ENCODE measurements around the gene EYS.

Gene EYS

DNA sequence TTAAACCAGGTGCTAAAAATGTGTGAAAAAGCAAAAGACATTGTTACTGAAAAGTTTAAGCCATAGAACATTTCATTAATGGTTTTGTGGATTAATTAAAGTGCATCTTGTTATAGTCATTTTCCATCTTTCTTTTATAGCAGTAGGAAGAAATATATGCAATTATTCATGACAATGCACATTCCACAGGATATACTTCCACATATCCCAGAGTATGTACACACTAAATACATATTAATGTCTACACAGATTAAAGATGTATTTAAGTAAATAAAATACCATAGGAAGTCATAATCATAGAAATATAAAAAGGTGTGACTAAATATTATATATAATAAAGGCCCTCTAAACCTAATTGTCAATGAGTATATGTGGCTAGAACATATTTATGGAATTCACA lies 1492.7 kb downstream of the EYS start:
- DNase-seq (ENCODE audit: low read depth in 1 of 2, low spot score in 1 of 2), result no peak

DNA sequence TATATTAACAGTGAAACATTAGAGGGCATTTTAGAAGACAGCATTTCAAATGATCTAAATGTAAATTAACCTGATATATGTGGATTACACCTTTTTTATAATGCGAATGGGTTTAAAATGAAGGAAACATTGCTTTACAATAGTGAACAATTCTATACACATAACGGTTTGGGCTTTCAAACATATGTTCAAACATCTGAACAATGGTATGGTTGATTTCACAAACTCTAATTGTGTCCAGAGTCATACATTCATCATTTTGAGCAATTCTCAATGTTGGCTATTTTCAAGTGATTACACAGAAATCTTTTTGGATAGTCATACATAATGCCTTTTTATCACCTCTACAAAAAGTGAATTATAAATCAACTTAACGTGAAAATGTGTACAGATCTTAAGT lies 1493.3 kb downstream of the EYS start:
- DNase-seq (ENCODE audit: low read depth in 1 of 2, low spot score in 1 of 2), result no peak

DNA sequence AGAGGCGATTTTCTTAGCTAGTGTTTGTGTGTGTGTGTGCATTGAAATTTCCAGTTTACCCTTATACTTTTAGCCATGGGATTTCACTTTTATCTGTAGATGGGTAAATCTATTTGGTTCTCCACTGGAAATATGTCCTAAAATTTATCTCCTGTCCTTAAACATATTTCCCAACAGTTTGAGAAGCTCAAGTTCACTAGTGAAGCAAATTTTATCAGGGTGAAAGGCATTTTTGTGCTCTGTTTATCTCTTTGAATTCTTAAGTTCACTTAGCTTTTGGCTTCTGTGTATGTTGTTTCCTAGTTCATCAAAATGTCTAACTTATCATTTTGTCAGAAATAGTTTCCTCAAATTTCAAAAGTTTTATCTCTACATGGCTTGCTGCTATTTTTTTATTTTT lies 1509.8 kb downstream of the EYS start:
- no peak for DNase-seq (ENCODE audit: low read depth in 1 of 2, low spot score in 1 of 2)

DNA sequence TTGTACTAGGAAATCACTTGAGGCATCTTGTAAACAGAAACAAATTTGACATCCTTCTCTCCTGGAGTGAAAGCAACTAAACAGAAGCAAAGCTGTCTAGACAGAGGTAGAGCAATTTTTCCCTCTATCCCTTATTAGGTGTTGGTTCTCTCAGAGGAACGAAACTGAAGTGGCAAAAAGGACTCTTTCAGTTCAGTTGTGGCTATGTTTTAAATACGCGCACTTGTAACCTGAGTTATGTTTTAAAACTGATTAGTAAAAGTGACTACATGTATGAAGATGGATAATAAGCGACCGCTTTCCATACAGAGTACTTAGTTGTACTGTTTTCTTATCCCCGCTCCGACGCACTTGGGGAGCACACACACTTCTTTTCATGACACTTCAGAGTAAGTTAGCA lies 1520.4 kb downstream of the EYS start:
- DNase-seq (ENCODE audit: low read depth in 1 of 2, low spot score in 1 of 2), result no peak

DNA sequence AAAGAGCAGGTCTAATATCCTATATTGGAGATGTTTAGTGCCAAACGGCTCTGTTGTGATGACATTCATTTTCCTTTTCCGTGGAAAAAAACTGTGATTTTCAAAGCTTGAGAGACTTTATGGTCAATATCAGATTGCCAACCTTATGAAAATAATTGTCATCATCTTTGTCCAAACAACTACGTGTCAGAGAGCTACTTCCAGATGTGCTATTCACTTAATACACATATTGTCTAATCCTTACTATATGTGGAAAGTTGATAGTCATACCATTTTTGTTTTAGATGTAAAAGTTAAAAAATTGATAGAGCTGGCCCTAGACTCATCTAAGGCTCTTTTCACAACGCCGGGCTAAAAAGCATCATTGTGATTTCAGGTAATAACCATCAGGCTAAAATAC lies 1521.4 kb downstream of the EYS start:
- no peak for DNase-seq (ENCODE audit: low read depth in 1 of 2, low spot score in 1 of 2)

DNA sequence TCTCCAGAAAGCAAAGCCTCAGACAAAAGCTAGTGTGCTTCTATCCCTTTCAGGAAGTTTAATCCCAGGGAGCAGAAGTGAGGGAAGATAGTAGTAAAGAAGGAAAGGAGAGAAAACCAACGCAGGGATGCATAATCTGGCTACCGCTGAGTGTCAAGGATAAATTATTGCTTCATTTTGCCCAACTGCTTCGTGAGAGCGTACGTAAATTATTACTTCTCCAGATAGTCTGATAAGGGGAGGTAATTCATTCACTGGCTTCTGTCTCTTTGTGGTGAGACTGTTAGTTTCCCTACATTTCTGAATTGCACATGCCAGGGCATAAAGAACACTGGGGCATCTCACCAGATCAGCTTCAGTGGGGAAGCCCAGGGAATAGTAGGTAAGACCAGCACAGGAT lies 1531.7 kb downstream of the EYS start:
- DNase-seq (ENCODE audit: low read depth in 1 of 2, low spot score in 1 of 2), result no peak

DNA sequence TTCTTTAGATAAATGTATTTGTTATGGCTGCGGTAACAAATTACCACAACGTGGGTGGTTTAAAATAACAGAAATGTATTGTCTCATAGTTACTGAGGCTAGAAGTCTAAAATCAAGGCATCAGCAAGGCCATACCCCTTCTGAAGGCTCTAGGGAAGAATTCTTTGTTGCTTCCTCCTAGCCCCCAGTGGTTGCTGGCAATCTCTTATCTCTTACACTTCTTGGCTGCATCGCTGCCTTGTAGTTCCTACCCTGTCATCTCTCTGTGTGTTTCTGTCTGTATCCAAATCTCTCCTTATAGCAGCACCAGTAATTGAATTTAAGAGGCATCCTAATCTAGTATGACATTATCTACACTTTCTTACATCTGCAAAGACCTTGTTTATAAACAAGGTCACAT lies 1536.7 kb downstream of the EYS start:
- DNase-seq (ENCODE audit: low read depth in 1 of 2, low spot score in 1 of 2), result no peak

DNA sequence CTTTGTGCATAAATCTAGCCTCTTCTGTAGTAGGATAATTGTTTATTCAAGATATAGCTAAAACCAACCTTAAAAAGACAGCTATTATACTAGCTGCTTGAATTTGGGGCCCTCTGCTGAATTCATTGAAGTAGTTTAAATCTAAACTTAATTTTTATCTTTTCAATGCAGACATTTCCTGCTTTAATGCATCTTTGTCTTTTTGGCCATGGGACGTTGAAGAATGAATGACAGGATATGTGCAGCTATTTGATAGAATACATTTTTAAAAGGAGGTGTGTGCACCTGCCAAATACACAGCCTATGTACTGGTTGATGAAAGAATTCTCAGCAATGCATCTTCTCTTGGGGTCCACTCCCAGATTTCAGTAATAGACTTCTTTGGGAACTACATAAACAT lies 1546.5 kb downstream of the EYS start:
- DNase-seq (ENCODE audit: low read depth in 1 of 2, low spot score in 1 of 2), result no peak

DNA sequence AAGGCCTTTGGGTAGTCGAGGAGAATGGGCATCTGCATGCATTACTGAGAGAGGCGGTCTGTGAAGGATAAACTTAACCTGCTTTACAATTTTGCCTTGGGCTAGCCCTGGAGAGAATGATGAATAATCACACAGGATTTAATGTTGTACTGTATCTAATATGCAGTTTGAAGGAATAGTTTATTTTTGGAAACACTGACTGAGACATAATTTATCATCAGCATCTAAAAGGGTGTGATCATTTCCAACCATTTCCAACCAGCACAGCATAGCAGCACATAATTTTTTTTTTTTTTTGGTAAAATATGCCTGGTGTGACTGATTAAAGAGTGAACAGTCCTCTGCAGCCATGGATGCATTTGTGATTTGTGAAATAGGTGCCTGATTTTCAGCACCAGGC lies 1552.0 kb downstream of the EYS start:
- no peak for DNase-seq (ENCODE audit: low read depth in 1 of 2, low spot score in 1 of 2)

DNA sequence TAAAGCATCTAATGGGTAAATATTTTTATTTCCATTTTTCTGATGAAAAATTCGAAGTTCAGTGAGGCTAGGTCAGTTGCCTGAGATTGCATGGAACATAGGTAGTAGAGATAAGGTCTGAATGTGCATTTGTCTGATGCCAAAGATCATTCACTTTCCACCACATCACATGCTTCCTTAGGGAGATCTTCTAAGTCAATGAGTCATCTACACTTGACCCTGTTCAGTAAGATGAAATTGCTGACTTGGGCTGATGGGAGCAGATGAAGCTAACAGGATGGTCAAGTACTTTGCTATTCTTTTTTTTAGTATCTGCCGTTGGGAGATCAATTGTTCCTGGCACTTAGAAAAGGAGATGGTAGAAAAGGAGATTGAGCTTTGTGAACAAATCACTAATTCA lies 1560.2 kb downstream of the EYS start:
- DNase-seq (ENCODE audit: low read depth in 1 of 2, low spot score in 1 of 2), result no peak

DNA sequence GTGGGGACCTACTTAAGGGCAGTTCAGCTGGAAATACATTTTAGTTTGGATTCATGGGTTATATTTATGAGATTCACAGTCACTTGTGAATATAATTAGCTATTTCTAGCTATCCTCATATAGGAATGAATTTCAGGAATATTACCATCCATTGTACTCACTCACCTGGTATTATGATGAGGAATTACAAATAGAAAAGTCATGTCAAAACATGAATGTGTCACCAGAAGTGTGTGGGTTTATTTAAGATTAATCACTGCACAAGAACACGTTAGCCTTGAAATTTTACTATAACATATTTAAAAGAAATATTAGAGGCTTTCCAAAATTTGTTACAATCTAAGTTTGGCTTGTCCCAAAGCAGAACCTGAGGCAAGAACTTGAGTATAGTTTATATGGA lies 1560.9 kb downstream of the EYS start:
- no peak for DNase-seq (ENCODE audit: low read depth in 1 of 2, low spot score in 1 of 2)

DNA sequence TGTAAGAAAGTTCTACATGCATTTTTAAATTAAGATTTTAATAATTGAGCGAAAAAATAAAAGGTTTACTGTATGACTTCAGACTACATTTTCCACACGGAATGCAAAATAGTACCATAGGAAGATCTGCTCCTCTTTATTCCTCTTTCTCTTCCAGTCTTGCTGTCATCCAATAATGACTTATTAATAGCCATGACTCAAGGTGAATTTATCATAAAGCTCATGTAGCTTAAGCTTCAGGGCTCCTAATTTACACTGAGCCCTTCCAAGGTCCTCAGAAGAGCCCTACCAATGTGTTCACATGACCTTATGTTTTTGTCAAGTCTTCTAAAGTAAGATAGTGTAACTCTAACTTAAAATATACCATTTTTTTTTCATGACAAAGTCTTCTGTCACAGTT lies 1561.4 kb downstream of the EYS start:
- no peak for DNase-seq (ENCODE audit: low read depth in 1 of 2, low spot score in 1 of 2)

DNA sequence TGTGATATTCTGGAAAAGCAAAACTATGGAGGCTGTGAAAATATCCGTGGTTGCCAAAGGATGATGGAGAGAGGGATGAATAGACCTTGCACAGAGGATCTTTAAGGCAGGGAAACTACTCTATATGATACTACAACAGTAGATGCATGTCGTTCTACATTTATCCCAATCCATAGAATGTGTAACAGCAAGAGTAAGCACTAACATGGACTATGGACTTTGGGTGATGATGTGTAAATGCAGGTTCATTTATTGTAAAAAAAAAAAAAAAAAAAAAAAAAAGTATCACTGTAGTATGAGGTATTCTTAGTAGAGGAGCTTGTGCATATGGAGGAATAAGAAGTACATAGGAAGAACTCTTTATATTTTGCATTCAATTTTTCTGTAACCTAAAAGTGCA lies 1563.9 kb downstream of the EYS start:
- DNase-seq (ENCODE audit: low read depth in 1 of 2, low spot score in 1 of 2), result no peak

DNA sequence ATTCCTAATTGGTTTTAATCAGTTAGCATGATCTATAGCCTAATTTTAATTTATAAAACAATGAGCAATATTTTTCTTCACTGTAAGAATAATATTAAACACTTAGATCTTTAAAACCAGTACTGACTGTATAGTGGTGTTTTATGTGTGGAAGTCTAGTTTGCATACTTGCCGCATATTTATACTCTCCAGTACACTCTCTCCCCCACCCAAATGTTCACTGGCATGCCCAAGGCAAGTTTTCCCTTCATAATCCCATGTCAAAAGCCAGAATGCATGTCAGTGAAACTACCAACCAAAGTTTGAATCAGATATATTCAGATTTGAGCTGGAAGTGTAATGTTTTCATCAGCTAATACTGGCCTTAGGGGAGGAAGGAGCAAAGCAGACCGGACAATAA lies 1565.3 kb downstream of the EYS start:
- no peak for DNase-seq (ENCODE audit: low read depth in 1 of 2, low spot score in 1 of 2)

DNA sequence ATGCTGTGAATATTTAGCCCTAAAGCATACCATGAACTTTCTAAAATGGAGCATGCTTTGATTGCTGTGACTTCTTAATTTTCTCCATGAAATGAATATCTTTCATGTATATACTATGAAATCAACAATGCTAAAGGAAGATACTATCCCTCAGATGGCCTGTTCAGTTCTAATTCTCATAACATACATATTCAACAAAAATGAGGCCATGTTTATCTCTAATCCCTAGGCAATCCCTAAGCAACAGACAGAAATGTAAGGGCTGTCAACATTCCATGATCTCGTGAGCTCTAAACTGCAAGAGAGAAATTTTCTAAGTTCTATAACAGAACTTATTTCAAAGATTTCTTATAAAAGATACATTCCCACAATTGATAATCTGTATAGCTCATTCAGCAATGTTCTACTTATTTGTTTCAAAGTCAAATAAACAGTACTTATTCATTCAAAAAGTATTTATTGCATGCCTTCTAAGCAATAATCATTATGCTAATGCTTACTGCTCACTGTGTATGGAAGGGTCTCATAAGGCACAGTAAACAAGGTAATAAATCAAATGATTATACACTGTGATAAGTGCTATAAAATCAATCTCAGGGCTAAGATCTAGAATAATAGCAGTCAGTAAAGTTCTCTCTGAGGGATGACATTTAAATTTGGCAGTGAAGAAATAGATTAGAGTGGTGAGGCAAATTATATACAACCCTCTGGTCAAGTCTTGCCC lies 1578.6 kb downstream of the EYS start:
- no peak for DNase-seq (ENCODE audit: low read depth in 1 of 2, low spot score in 1 of 2)

DNA sequence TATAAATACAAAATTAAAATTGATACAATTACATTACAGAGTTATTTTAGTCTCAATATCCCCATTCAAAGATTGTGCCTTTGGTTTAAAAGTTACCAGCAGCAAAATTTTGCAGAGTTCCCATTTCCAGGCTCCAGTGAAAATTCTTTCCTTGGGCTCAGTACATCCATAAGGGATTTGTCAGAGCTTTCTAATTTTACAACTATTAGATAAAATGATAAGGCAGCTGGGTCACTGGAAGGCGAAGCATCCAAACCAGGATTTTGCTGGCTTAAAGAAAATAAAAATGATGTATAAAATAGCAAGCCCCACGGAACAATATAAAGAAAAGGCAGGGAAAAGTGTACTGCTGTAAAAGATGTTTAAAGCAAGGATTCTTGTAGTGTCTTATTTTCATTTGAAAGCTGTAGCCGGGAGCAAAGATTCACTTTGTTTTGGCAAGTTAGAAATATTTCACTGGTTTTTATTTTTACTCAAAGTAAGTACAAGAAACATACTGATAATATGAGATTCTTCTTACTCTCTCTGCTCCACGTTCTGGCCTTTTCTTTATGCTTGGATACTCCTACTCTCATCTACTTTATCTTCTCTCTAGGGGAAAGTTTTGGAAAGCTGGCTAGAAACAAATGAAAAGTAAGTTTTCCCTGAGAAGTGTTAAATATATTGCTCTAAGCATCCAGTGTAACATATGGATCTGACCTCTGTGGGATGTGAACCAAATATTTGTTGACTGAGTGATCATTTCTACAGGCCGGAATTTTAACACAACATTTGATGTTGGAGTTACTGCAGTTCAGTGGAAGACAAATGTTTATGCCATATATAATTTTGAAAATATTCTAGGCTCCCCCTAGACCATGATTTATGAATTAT lies 1583.0 kb downstream of the EYS start:
- DNase-seq (ENCODE audit: low read depth in 1 of 2, low spot score in 1 of 2), result no peak

DNA sequence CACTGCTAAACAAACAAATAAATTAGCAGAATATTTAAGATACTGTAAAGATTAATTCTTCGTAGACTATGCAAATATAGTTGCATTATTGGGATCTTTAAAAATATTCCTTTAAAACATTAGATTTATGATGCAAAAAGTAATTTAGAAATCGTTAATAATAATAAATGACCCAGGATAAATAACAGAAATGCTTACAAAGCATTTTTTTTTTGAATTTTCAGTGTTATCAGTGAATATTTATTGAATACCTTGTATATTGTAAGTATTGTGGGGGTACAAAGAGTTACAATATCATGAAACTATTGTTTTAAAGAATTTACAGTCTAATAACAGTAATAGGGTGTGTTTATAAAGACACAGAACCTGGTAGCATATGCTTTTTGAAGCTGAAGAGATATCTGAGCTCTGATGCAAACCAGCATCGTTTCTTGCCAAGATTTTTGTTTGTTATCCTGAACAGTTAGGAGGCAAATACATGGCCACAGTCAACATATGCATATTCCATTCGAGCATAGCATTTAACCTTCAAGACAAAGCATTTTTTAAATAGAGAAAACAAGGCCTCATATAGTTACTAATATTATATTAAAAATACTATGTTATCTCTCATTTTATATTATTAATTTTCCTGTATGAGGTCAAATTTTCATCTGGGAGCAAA lies 1584.2 kb downstream of the EYS start:
- no peak for DNase-seq (ENCODE audit: low read depth in 1 of 2, low spot score in 1 of 2)

DNA sequence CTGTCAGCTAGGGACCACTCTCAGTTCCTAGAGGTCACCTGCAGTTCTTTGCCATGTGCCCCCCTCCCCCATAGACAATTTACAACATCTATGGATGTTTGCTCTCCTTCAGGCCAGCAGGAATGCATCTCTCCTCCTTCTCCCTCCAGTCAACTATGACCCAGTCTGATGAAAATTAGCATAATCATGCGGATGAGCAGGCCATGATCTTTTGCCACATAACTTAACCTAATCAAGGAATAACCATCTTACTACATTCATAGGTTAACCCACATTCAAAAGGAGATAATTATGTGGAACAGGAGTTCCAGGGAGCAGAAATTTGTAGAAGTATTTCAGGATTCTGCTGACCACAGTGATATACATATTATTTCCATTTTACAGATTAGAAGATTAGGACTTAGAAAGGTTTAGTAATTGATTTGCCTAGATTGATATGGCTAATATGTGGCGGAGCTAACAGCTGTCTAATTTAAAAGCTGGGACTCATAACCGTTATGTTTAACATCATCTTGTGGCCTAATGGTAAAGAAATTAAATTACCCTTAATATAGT lies 1585.9 kb downstream of the EYS start:
- DNase-seq (ENCODE audit: low read depth in 1 of 2, low spot score in 1 of 2), result no peak

DNA sequence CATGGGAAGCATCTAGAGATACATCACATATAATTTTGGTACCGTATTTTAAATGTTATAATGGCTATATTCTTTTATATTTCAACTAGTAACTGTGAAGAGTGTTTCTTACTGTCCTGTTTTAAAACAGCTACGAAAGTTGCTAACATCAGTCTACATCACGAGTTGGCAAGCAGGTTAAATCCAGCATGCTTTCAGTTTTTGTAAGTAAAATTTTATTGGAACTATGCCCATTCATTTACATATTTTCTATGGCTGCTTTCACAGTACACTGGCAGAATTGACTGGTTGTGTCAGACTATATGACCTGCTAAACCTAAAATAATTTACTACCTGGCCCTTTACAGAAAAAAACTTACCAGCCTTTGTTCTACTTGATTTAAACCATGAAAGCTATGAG lies 1593.3 kb downstream of the EYS start:
- no peak for DNase-seq (ENCODE audit: low read depth in 1 of 2, low spot score in 1 of 2)

DNA sequence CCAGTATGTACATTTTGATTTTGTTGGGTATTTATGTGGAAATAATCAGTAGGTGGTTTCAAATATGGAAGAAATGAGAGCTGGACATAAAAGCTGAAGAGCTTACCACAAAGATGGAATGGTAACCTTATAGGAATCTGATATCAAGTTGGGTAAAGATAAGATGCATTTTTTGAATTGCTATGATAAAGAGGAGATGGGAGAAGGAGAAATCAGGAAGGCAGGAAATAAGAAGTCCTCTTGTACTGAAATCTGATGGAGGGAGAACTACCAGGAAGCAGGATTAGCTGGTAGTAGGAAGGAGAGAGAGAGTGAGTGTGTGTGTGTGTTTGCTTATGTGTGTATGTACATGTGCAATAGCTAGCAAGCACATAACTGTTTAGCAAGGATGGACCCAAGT lies 1603.0 kb downstream of the EYS start:
- DNase-seq (ENCODE audit: low read depth in 1 of 2, low spot score in 1 of 2), result no peak

DNA sequence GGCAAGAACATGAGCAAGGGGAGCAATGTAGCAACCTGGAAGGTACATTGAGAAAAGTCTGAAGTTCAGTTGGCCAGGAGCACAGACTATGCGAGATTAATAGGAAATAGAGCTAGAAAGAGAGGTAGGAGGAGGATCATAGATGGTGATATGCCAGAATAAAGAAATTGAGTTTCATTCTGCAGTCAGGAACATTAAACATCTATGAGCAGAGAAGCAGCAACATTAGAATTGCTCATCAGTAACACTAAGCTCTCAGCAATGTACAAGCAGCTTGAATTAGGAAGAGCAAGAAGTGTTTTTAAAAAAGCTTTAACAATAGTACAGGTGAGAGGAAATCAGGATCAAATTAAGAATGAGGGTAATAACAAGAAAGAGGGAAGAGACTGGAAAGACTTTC lies 1603.5 kb downstream of the EYS start:
- DNase-seq (ENCODE audit: low read depth in 1 of 2, low spot score in 1 of 2), result no peak

DNA sequence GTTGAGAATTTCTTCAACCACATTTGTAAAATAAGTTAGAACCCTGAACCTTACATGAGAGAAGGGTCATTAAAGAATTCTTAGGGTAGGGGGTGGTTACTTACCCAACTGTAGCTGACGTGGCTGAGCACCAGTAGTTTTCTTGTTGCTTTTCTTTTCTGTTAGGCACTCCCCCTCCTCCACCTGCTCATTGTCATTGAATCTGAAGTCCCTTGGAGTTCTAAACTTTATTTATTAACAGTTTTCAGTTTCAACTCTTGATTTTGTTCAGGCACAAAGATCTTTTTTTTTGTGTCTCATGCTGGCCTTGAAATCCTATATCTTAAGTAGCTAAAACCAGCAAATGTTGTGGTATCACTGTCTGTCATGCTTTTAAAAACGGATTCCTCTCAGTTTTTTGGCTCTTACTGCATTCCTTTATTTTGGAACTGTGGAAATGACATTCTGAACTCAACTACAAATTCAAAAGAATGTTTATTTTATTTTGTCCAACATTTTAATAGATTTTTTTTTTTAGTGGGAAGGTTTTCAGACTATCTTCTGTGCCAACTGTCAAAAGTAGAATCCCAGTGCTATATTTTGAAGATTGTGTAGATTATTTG lies 1606.2 kb downstream of the EYS start:
- DNase-seq (ENCODE audit: low read depth in 1 of 2, low spot score in 1 of 2), result no peak
